GM20431 (cell line): ENCODE results near the gene TEX14.

Experiments used
- in situ Hi-C: fragments of 300-500 bp; cut with MseI, MboI; formaldehyde crosslinking; loops from one replicate; pipeline ENCODE4 v1.15.0; 2020; ENCODE audit warnings: low sequenced_read_pairs; ENCODE audit not compliant: unreplicated experiment

TEX14 gene

DNA sequence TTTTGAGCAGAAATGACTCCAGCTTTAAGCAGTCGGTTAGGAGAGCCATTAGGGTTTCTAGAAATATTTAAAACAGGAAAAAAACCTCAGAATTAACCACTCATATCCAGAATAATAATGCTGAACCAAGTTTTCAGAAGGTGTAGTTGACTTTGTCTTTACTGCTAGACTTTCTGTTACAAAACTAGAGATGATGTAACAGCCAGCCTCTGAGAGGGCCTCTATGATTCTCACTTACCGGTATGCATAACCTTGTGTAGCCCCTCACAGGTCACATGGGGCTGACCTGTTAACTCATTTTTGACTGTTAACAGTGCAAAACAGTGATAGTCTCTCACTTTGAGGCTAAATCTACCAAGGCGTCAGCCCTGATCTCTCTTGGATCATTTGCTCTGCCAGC is 74.3 kb downstream of the TEX14 start:
- in situ Hi-C loops = no loop called here

DNA sequence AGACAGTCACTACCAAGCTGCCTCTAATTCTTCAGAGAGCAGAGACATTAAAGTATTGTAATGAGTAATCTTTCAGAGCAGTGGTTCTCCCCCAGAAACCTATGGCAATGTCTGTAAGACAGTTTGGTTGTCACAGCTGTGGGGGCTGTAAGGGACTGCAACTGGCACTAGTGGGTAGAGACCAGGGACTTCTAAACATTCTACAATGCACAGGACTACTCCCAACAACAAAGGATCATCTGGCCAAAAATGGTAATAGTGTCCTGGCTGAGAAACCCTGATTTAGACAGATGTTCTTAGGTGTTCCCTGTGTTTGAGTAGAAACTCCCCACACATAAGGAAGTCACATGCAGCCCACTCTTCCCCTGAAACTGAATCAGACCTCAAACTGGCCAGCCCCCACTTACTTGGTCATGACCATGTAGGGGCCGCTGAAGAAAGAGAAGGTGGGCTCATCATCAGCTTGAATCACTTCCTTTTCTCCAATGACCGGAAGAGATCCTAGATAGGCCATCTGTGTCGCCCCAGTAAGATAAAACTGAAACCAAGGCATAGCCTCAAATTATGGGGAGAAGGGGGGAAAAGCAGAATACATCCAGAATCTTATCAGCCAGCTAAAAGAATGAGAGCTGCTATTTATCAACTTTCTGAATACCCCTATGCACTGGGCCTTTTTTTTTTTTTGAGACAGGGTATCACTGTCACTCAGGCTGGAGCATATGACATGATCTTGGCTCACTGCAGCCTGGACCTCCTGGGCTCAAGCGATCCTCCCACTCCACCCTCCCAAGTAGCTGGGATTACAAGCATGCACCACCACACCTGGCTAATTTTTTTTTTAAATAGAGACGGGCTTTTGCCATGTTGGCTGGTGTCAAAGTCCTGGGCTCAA is 75.8 kb downstream of the TEX14 start:
- in situ Hi-C loops = no loop called here

DNA sequence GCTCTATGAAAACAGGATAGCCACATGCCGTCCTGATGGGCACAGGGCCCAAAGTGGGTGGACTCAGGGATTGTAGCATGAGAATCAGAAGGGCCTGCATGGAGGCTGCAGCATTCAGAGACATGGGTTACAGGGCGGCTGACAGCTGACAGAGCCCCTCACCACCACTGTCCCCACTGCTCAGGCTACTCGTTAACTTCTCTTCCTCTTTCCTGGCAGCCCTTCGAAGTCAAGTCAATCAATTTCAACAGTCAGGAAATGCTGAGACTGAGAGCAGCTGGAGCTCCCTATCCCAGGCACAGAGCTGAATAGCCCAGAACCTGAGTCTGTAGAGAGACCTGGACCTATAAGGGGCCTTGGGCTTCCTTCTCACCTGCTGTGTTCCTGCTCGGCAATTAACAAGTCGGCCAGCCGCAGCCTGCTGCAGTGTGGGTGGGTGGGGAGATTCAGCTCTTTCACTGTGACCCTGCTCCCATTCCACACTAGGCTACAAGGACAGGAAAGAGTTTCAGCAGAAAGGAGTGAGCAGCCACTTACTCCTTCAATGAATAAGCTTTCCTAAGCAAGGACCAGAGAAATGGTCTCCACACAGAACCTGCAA is 76.9 kb downstream of the TEX14 start:
- in situ Hi-C loops = no loop called here

DNA sequence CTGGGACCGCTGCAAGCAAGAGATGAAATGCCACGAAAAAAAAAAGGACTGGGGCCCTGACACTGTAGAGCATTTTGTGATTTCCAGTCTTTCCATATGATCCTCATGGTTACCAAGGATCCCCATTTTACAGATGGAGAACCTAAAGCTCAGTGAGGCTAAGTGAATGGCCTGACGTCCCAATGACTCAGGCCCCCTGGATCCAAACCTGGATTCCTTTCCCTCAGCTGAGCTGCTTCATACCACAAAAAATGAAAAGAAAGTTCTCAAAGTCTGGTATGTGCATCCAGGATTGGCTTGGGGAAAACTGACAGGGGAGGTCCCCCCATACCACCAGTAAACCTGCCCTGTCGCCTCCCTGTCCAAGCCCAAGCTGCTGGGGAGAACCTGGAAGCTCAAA is 80.5 kb downstream of the TEX14 start:
- in situ Hi-C loops = no loop called here

DNA sequence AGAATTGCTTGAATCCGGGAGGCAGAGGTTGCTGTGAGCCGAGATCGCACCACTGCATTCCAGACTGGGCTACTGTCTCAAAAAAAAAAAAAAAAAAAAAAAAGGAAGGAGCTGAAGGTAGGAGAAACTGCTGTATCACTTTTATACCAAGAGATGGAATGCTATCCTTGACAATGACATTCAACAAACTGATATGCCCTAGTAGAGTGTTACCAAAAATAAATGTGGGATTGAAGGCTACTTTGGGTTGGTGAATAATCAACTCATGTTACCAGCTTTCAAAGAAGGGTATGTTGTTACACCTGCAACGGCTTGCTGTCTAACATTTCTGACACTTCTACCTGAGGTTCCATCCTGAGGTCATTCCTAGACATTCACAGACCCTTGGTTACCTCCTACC is 84.9 kb downstream of the TEX14 start:
- in situ Hi-C loops = no loop called here

DNA sequence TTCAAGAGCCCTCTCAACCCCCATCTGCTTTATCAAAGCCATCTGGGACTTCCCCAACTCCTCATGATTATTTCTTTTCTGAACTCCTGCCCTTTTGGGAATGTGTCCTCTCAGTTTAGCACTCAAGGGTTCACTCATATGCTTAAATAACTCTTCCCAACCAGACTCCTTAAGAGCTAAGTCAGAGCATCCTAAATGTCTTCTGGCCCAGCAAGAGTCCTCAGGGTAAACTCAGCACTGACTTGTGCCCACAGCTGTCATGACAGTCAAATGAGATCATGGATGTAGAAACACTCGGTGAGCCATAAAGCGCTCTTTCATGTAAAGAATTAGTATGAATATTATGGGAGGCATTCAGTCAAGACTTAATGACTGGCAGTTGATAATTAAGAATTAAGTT is 85.9 kb downstream of the TEX14 start:
- in situ Hi-C loops = no loop called here

DNA sequence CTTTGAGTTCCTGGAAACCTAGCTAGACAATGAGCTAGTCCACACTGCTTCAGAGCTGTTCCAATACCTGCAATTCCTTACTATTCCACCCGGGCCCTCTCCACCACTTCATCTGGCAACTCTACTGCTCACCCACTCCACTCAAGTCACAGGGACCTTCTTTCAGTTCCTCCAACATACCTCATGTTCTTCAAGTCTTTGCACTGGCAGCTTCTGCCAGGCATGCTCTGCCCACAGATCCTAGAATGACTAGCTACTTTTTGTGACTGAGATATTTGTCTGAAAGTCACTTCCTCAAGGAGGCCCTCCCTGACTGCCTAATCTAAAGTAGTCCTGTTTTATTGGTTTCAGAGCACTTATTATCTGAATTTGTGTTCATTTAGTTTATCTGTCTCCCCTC is 86.4 kb downstream of the TEX14 start:
- in situ Hi-C loops = no loop called here

DNA sequence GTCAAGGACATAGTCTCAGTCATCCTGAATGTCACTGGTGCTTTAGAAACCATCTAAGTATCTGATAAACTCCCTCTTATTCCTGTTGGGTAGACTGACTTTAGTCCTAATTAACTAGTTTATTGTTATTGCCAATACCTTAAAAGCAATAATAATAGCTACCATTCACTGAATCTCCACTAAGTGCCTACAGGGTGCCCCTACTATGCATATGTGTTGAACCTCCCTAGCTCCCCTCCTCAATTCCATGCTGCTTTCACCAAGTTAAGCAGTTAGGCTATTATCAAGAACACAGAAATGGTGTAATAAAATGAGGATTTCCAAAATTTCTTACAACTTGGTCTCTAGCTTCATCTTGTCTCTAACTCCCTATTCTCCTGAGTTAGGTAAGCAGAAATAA is 89.9 kb downstream of the TEX14 start:
- in situ Hi-C loops = no loop called here

DNA sequence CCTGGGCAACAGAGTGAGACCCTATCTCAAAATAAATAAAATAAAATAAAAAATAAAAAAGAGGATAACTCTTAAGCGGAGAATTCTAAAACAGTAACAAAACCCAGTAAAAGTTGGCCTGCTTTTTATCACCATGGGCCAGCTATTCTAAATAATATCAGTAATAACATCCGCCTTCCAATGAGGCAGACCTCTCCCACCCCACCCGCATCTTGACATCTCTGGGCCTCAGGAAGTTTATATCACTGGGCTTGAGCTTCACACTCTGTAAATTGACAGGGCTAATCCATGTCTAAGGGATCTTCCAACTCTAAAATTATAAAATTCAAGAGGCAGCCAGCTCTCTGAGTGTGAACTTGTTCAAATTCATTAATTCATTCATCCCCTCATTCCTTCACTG is 94.5 kb downstream of the TEX14 start:
- in situ Hi-C loops = loop anchor here (25.0 kb wide), 1 partner anchor 415 kb away; no protein-coding TSS in a partner anchor

DNA sequence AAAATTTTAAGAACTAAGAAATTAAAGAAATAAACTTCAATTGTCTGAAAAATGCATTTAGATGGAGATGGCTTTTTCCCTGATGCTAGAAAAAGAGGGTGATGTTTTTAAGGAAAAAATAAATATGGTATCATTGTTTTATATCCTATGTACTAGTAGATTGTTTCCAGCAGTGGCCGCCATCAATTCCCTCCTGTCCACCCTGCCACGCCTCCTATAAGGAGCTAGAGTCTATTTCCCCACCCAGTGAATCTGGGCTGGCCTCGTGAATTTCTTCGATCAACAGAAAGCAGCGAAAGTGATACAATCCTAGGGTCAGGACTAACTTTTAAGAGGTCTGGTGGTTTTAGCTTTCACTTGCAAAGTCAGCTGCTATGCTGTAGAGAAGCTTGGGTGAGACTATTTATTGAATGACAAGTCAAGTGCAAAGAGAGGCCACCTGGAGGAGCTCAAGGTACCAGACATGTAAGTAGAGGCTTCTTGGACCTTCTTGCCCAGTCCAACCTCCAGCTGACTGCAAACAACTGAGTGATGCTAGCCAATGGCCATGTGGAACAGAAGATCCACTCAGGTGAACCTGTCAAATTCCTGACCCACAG is 96.6 kb downstream of the TEX14 start:
- in situ Hi-C loops = loop anchor here (25.0 kb wide), 1 partner anchor 417 kb away; no protein-coding TSS in a partner anchor

DNA sequence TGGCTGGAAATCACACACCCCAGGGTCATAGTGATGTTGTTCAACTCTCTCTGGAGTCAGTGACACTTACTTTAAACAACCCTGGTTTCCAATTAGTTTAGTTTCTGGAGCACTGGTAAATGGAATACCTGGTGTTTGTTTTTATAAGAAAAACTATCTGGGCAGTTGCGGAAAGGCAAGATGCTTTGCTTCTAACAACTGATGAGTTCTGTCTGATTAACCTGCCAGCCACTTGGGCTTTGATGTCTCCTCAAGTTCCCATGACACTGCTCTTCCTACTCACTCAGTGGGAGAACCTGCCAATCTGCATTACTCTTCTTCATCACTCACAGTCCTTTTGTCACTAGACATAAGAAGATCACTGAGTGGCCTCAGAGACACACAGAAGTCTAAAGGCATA is 98.7 kb downstream of the TEX14 start:
- in situ Hi-C loops = loop anchor here (25.0 kb wide), 1 partner anchor 419 kb away; no protein-coding TSS in a partner anchor

DNA sequence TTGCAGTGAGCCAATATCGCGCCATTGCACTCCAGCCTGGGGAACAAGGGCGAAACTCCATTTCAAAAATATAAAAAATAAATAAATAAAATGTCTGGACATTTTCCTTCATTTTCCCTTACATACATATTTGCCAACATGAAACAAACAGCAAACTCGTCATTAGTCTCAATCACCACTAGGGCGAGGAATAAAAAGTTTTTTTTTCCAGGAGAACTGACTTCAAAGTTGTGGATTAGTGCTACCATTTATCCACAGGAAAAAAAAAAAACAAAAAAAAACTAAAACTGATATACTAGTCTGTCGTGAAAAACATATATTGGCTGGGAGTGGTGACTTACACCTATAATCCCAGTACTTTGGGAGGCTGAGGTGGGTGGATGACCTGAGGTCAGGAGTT is 100.4 kb downstream of the TEX14 start:
- in situ Hi-C loops = loop anchor here (25.0 kb wide), 1 partner anchor 421 kb away; no protein-coding TSS in a partner anchor

DNA sequence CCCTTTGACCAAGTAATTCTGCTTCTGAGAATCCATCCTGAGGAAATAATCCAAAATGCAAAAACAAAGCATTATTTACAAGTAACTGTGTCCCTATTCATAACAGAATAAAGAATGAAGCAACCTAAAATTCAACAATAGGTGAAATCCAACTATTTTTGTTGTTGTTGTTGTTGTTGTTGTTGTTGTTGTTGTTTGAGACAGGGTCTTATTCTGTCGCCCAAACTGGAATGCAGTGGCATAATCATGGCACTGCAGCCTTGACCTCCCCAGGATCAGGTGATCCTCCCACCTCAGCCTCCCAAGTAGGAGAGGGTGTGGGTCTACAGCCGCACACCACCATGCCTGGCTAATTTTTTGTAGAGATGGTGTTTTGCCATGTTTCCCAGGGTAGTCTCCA is 101.5 kb downstream of the TEX14 start:
- in situ Hi-C loops = loop anchor here (25.0 kb wide), 1 partner anchor 422 kb away; no protein-coding TSS in a partner anchor

DNA sequence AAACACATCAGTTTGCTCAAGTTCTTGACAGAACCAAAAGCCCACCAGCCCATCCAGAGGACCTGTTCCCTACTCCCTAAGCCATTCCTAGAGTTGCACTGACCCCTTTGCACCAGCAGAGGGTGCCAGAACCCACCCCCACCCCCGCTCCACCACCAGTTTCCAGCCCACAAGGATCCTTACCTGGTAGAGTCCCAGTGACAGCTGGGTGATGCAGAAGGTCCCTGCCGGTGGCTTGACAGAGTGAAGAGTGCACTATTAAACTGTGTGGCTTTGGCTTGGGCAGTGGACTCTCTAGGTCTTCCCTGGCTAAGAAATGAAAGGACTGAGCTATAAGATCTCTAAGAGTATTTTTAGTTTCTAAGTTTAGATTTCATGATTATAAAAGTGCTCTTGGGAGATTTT is 104.1 kb downstream of the TEX14 start:
- in situ Hi-C loops = loop anchor here (25.0 kb wide), 1 partner anchor 425 kb away; no protein-coding TSS in a partner anchor

DNA sequence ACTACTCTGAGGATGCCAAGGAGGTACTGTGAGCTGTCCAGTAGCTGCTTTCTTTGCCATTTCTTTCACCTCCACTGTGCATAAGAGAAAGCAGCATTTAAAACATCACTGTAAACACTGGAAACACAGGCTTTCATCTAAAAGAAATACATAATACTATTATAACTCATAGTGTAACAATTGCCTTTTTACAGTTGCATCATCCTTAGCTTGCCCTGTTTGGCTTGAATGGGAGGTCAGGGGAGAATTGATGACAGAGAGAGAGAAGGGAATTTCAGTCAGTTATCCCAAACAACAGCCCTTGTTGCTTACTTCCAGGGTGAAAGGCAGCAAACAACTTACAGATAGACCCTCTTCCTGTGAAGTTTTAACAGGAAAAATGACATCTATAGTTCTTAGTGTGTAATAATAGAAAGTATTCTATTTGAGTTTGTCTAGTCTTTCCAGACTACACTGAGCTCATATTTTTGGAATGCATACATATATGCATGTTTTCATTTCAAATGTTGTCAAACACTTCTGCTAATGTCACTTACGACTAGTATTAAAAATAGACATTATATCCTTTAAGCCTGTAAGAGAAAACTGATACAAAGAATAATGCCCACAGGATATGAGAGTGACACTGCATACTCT is 105.7 kb downstream of the TEX14 start:
- in situ Hi-C loops = loop anchor here (25.0 kb wide), 1 partner anchor 426 kb away; no protein-coding TSS in a partner anchor

DNA sequence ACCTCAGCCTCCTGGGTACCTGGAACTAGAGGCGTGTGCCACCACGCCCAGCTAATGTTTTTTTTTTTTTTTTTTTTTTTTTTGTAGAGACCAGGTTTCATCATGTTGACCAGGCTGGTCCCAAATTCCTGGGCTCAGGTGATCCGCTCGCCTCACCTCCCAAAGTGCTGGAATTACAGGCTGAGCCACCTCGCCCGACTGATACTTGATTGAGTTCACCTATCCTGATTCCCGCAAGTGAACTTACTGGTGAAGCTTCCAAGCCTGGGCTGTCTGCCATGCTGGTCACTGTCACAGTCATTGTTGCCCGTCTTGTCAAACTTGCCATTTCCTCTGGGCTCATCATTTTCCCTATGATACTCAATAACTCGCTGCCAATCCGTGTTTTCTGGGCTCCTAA is 106.3 kb downstream of the TEX14 start:
- in situ Hi-C loops = loop anchor here (25.0 kb wide), 1 partner anchor 427 kb away; no protein-coding TSS in a partner anchor

DNA sequence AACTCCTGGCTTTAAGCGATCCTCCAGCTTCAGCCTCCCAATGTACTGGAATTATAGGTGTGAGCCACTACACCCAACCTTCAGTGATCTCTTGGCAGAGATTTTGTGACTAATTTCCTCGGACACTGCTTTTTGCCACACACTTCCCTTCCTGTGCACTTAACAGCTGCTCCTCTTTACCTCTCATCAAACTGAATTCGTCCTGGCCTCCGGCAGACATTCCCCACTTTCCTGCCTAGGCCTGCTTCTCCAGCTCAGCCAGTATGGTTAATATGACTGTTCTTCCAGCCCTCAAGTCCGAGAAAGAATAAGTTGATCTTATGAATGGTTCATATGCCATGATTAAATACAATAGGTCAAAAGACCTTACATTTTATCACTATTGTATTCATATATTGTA is 108.4 kb downstream of the TEX14 start:
- in situ Hi-C loops = loop anchor here (25.0 kb wide), 1 partner anchor 429 kb away; no protein-coding TSS in a partner anchor

DNA sequence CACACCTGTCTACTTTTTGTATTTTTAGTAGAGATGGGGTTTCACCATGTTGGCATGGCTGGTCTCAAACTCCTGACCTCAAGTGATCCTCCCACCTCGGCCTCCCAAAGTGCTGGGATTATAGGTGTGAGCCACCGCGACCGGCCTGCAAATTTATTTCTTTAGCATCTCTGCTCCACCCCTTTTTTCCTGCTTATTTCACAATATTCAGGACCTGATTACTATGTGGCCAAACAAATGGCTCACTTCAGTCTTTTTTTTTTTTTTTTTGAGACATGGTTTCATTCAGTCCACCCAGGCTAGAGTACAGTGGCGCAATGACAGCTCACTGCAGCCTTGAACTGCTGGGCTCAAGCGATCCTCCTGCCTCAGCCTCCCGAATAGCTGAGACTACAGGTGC is 109.1 kb downstream of the TEX14 start:
- in situ Hi-C loops = loop anchor here (25.0 kb wide), 1 partner anchor 430 kb away; no protein-coding TSS in a partner anchor

DNA sequence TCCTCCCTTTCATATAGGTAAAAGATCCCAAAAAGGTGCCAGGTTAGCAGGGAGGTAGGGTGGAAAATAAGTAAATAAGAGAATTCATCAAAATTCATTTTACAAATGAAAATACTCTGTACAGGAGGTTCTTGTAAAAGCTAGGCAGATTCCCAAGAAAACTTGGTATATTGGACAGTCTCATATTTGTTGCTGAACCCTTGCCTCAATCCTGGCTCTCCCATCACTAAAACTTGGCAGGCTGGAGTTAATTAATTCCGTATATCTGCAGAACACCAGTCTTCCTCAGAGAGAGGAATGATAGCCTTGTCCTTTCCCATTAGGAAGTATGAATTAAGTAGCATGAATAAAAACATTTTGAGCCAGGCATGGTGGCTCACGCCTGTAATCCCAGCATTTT is 111.2 kb downstream of the TEX14 start:
- in situ Hi-C loops = loop anchor here (25.0 kb wide), 1 partner anchor 432 kb away; no protein-coding TSS in a partner anchor

DNA sequence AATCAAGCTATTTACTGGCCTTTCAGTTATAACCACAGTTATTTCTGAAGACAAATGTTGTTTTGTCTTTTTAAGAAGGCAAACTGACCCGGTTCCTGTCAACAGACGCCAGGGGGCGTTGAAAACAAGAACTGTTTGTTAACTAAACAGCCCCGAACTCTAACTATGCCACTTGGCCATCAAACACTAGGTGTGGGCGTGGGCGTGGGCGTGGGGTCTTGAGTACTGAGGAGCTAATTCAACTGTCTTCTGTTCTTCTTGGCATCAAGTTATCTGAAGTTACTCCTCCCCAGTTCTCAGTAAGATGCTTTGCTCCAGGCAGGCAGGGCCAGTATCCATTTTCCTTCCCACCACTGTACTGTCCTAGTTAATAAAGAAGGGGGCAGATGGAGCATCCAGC is 114.1 kb downstream of the TEX14 start:
- in situ Hi-C loops = loop anchor here (25.0 kb wide), 1 partner anchor 435 kb away; no protein-coding TSS in a partner anchor
